Neural crest cell (in vitro differentiated cells): ENCODE measurements around the gene ATP6V1E1. TPM values are rescaled to one million over a fixed set of nuclear protein-coding genes. Genes with fewer than 3 reads are reported as not detected.
A peak's percentile ranks its signal among the peaks of the same experiment; 100 is the strongest.
"Not testable (repeated sequence)": the region's sequence is repeated elsewhere in the genome, so short reads cannot be mapped to it uniquely, and the experiment has no call there.

Source experiments
- DNase-seq: peaks from one replicate; pipeline ENCODE4 v3.0.0; 2021; ENCODE audit warnings: low read depth, mixed read lengths, low spot score
- H3K27ac Mint-ChIP-seq: one replicate; pipeline ENCODE4 v1.8.0; 2021; ENCODE audit warnings: mild to moderate bottlenecking, mixed read lengths; ENCODE audit not compliant: unreplicated experiment
- H3K27me3 Mint-ChIP-seq: 2 replicates; pipeline ENCODE4 v1.8.0; 2021; ENCODE audit warnings: low read depth, mild to moderate bottlenecking, mixed read lengths
- H3K36me3 Mint-ChIP-seq: 2 replicates; pipeline ENCODE4 v1.8.0; 2021; ENCODE audit warnings: low read depth, mild to moderate bottlenecking, mixed read lengths
- H3K4me1 Mint-ChIP-seq: 2 replicates; pipeline ENCODE4 v1.8.0; 2021; ENCODE audit warnings: mixed read lengths
- H3K4me3 Mint-ChIP-seq: one replicate; pipeline ENCODE4 v1.8.0; 2021; ENCODE audit warnings: mild to moderate bottlenecking, mixed read lengths
- H3K9me3 Mint-ChIP-seq: 2 replicates; pipeline ENCODE4 v1.8.0; 2021; ENCODE audit warnings: mixed read lengths
- CTCF ChIP-seq: fragments of 200-600 bp; sonication (generic); conservative IDR thresholded peaks from 2 replicates; pipeline ENCODE4 v1.5.0; 2021; ENCODE audit warnings: antibody characterized with exemption, mild to moderate bottlenecking
- total RNA-seq: library from RNA; stranded (reverse); gene quantifications from 2 replicates; pipeline ENCODE4 v1.2.1, GENCODE V29; 2021

Gene ATP6V1E1
- total RNA-seq, 1 donor from 2014 or later, result 63.9 TPM

DNA sequence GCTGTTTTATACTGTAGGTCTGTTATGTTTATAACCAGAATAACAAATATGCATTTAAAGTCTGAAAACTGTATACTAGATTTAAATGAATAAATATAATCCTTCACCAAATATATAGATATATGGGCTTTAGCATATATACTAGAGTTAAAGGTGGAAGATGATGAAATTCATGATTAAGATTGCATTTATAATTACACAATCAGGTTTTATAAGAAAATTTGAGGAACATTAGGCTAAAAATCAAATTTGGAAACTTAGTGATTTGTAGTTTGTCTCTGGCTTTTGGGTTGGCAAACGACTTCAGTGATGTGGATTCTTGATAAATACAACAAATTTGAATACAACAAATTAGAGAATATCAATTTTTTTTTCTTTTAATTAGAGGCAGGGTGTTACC lies 20.0 kb upstream of the ATP6V1E1 start:
- no peak for DNase-seq
- H3K4me3 Mint-ChIP-seq, result no peak overlapping the region
- TF ChIP-seq CTCF, result no peak
- no peak overlapping the region for H3K27ac Mint-ChIP-seq
- no peaks in the 10 kb centered on the region for H3K4me1 Mint-ChIP-seq
- H3K9me3 Mint-ChIP-seq, result no peaks in the 10 kb centered on the region
- H3K36me3 Mint-ChIP-seq, result no peaks in the 10 kb centered on the region
- no peaks in the 10 kb centered on the region for H3K27me3 Mint-ChIP-seq

DNA sequence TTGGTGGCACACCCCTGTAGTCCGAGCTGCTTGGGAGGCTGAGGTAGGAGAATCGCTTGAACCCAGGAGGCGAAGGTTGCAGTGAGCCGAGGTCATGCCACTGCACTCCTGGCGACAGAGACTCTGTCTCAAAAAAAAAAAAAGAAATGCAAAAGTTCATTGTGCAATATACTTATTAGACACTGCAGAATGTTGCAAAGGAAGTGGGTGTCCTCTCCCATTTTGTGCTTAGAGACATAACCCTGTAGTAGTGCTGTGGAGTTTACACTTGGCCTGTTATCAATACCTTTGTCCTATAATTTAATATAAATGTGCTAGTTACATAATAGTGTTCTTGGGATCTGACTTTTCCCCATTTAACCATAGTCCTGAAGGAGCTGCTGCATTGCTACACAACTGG lies 19.4 kb upstream of the ATP6V1E1 start:
- H3K4me1 Mint-ChIP-seq, result no peaks in the 10 kb centered on the region
- H3K4me3 Mint-ChIP-seq, result no peak overlapping the region
- TF ChIP-seq CTCF, result no peak
- no peaks in the 10 kb centered on the region for H3K36me3 Mint-ChIP-seq
- H3K9me3 Mint-ChIP-seq, result no peaks in the 10 kb centered on the region
- DNase-seq, result no peak
- H3K27ac Mint-ChIP-seq, result no peak overlapping the region
- no peaks in the 10 kb centered on the region for H3K27me3 Mint-ChIP-seq

DNA sequence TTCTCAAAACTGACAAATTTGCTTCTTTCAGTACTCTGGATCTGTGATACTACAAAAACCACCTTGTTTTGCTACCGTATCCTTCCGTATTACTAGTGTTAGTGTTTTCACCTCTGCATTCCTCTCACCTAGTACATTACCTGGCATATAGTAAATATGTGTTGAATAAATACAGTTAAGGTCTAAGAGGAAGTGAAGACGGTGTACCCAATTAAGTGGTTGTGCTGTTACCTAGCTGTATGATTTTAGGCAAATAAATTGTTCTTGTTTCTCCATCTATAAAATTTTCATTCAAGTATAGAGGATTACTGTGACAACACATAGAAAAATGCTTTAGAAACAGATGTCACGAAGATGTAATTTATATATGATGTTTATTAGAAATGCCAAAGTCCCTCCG lies 18.9 kb upstream of the ATP6V1E1 start:
- H3K27ac Mint-ChIP-seq, result no peak overlapping the region
- no peaks in the 10 kb centered on the region for H3K4me1 Mint-ChIP-seq
- DNase-seq, result no peak
- H3K27me3 Mint-ChIP-seq, result no peaks in the 10 kb centered on the region
- H3K36me3 Mint-ChIP-seq, result no peaks in the 10 kb centered on the region
- H3K4me3 Mint-ChIP-seq, result no peak overlapping the region
- no peak for TF ChIP-seq CTCF
- H3K9me3 Mint-ChIP-seq, result no peaks in the 10 kb centered on the region

DNA sequence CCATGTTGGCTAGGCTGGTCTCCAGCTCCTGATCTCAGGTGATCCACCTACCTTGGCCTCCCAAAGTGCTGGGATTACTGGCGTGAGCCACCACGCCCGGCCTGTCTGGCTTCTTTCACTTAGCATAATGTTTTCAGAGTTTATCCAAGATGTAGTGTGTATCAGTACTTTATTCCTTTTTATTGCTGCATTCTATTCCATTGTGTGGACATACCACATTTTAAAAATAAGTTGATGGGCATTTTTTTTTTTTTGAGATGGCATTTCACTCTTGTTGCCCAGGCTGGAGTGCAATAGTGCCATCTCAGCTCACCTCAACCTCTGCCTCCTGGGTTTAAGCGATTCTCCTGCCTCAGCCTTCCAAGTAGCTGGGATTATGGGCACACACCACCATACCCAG lies 13.8 kb upstream of the ATP6V1E1 start:
- H3K9me3 Mint-ChIP-seq, H3K27me3 Mint-ChIP-seq, H3K27ac Mint-ChIP-seq, H3K36me3 Mint-ChIP-seq, DNase-seq: not testable (repeated sequence)
- Mint-ChIP-seq H3K4me1 (peaks cover 21% of the 10 kb centered on the region), H3K4me3 (peak overlapping the region; percentile 55)

- Mint-ChIP-seq H3K27ac (no peak overlapping the region), H3K36me3 (peaks cover 3% of the 10 kb centered on the region), H3K27me3 (no peaks in the 10 kb centered on the region), H3K4me1 (peaks cover 21% of the 10 kb centered on the region), H3K9me3 (no peaks in the 10 kb centered on the region), H3K4me3 (peak overlapping the region; percentile 68)
- no peak for DNase-seq
- no peak for TF ChIP-seq CTCF
These were observed 12.7 kb upstream of the ATP6V1E1 start for GRCh38 chr22:17641269-17641668.

DNA sequence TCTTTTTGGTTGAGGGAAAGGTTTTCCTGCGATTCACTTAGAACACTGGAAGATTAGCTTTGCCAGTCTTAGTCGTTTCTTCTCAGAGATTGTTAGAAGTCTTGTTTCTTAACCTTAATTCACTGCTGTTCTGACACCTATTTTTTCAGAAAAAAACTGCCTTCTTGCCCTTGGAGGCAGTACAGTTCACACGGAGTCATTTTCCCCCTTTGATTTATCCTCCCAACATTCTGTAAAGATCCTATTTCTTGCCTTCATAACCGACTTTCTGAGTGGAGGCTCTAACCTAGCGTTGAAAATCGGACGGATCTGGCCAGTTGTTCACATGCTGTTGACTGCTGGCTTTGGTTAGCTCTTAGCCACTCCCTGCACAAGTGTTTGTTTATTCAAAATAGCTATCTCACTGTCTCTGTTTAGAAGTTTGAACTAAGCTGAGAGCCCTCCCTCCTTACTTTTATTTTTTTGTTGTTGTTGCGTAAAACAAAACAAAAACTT lies 10.7 kb upstream of the ATP6V1E1 start:
- peak overlapping the region; percentile 90 for H3K4me3 Mint-ChIP-seq
- H3K27ac Mint-ChIP-seq, result peak overlapping the region; percentile 92
- DNase-seq, result peak; percentile 3
- no peaks in the 10 kb centered on the region for H3K27me3 Mint-ChIP-seq
- peaks cover 3% of the 10 kb centered on the region for H3K36me3 Mint-ChIP-seq
- no peaks in the 10 kb centered on the region for H3K9me3 Mint-ChIP-seq
- TF ChIP-seq CTCF, result no peak
- H3K4me1 Mint-ChIP-seq, result peaks cover 21% of the 10 kb centered on the region
